HG03469 (cell line): Measurements from ENCODE around the gene GPATCH2.

ENCODE experiments used
- ATAC-seq: cut with Tn5 transposase; IDR thresholded peaks from one replicate; pipeline ENCODE4 v1.9.1; 2021; ENCODE audit warnings: mild to moderate bottlenecking, moderate library complexity, moderate number of reproducible peaks; ENCODE audit not compliant: unreplicated experiment

GPATCH2 gene

DNA sequence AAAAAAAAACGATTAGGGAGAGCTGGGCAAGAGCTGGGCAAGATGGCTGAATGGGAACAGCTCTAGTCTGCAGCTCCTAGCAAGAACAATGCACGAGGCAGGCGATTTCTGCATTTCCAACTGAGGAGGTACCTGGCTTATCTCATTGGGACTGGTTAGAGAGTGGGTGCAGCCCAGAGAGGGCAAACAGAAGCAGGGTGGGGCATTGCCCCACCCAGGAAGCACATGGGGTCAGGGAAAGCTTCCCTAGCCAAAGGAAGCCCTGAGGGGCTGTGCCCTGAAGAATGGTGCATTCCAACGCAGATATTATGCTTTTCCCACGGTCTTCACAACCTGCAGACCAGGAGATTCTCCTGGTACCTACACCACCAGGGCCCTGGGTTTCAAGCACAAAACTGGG is 251.6 kb downstream of the GPATCH2 start:
- no peak for ATAC-seq
